CD4-positive, alpha-beta memory T cell (primary cell): ENCODE measurements around the gene NDUFA8. TPM values are rescaled to one million over a fixed set of nuclear protein-coding genes. Genes with fewer than 3 reads are reported as not detected.

Experiments
- CTCF ChIA-PET: fragments of 350-600 bp; sonication (Branson Sonifier 250); formaldehyde crosslinking; loops from one replicate; lab custom pipeline; 2021; ENCODE audit warnings: inconsistent platforms; ENCODE audit not compliant: partially characterized antibody; lab: Charles Lee
- POLR2A ChIA-PET: fragments of 350-600 bp; sonication (Branson Sonifier 250); formaldehyde crosslinking; loops from one replicate; lab custom pipeline; 2021; ENCODE audit not compliant: partially characterized antibody; lab: Charles Lee
- DNase-seq, 5 donors: peaks; one replicate each; pipeline versions ENCODE4 v3.0.0 to v3.0.0-alpha.2; 2020 to 2022; ENCODE audit warnings: mixed read lengths in 1 of 5
- H3K27ac ChIP-seq: one replicate; pipeline ENCODE4 v1.7.0; 2013; ENCODE audit warnings: low read depth, low read length
- H3K27me3 ChIP-seq: 2 replicates; pipeline ENCODE4 v1.7.0; 2013; ENCODE audit warnings: mild to moderate bottlenecking, low read length, moderate library complexity; ENCODE audit not compliant: insufficient read depth
- H3K36me3 ChIP-seq: 2 replicates; pipeline ENCODE4 v1.7.0; 2013; ENCODE audit warnings: mild to moderate bottlenecking, low read length, moderate library complexity; ENCODE audit not compliant: insufficient read depth
- H3K4me1 ChIP-seq: 2 replicates; pipeline ENCODE4 v1.7.0; 2013; ENCODE audit warnings: mild to moderate bottlenecking, low read length, moderate library complexity; ENCODE audit not compliant: insufficient read depth
- H3K4me3 ChIP-seq, 2 donors: one replicate each; pipeline ENCODE4 v1.7.0; 2013; ENCODE audit warnings: low read length in 2 of 2, mild to moderate bottlenecking in 1 of 2
- H3K9me3 ChIP-seq, 2 donors: one replicate each; pipeline ENCODE4 v1.7.0; 2013; ENCODE audit warnings: low read length in 2 of 2, control low read depth in 1 of 2; ENCODE audit not compliant: control insufficient read depth in 1 of 2
- H3K27ac Mint-ChIP-seq, 7 donors: one replicate each; pipeline ENCODE4 v1.8.0; 2020 to 2021; ENCODE audit warnings: mixed read lengths in 7 of 7, mild to moderate bottlenecking in 6 of 7, inconsistent platforms in 3 of 7, moderate library complexity in 3 of 7
- H3K27me3 Mint-ChIP-seq, 2 donors: one replicate each; pipeline ENCODE4 v1.8.0; 2020 to 2021; ENCODE audit warnings: mixed read lengths in 2 of 2
- H3K36me3 Mint-ChIP-seq, 2 donors: one replicate each; pipeline ENCODE4 v1.8.0; 2020 to 2021; ENCODE audit warnings: mixed read lengths in 2 of 2, inconsistent platforms in 1 of 2, mild to moderate bottlenecking in 1 of 2
- H3K4me1 Mint-ChIP-seq, 4 donors: one replicate each; pipeline ENCODE4 v1.8.0; 2020 to 2021; ENCODE audit warnings: mixed read lengths in 4 of 4, mild to moderate bottlenecking in 1 of 4
- H3K4me3 Mint-ChIP-seq, 8 donors: one replicate each; pipeline ENCODE4 v1.8.0; 2020 to 2021; ENCODE audit warnings: mixed read lengths in 8 of 8, mild to moderate bottlenecking in 7 of 8, moderate library complexity in 6 of 8, inconsistent platforms in 3 of 8
- H3K9me3 Mint-ChIP-seq, 8 donors: one replicate each; pipeline ENCODE4 v1.8.0; 2020 to 2021; ENCODE audit warnings: mixed read lengths in 8 of 8, mild to moderate bottlenecking in 5 of 8, inconsistent platforms in 3 of 8, moderate library complexity in 1 of 8
- intact Hi-C: fragments of 100-400 bp; cut with micrococcal nuclease; formaldehyde crosslinking; loops from one replicate; pipeline ENCODE4 v1.15.1; 2023
- polyA plus RNA-seq, 2 donors: library from polyadenylated mRNA; unstranded; fragments of 300-500 nt; fragmentation: Illumina TruSeq; gene quantifications; one replicate each; pipeline ENCODE4 v1.2.3, GENCODE V29; 2021
- total RNA-seq, 2 experiments: library from RNA; stranded (reverse); gene quantifications; one replicate each; pipeline ENCODE4 v1.2.3, GENCODE V29; 2021

The NDUFA8 gene
- total RNA-seq = 10 to 100 TPM; 17.6 to 20.4 TPM
- 10 to 100 TPM; 69.6 to 74.3 TPM for polyA plus RNA-seq

DNA sequence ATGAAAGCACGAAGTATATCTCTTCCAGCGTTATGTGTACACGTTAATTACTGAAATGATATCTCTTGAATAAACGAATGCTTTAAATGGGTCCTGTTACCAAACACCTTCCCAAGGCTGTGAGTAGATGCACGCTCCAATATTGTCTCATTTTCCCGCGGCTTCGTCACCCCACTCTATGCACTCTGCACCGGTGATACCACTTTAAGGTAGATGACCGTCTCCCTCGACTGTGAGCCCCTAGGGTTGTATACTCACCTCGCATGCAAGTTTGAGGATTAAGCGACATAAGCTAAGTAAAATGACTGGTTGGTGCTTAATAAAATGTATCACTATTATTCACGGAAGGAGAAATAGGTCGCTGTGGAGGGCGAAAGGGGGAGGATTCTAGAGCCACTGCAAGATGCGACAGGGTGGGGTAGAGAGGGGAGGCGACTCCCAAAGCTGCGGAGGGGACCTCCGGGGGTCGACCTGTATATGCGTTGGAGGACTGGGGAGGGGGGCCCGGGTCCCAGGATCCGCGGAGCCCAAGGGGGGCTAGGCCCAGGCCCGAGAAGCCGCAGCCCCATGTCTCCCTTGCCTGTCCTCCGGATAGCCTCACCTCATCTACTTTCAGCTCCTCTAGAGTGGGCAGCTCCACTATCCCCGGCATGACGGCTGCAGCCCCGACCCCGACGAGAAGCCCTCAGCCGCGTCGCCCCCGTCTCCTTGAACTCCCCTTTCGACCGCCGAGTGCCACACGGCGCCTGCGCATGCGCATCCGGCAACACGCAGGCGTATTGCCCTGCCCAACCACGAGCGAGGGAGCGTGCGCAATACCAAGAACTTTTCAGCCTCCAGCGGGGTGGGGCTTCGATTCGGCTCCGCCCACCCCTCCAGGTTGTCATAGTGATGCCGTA lies at the start of gene NDUFA8, which contains the start of gene MORN5:
Gene NDUFA8 (minus strand): TSS at position 754 of the 899 bp plus-strand sequence. CDS start 102 bp downstream, at position 652.
Gene MORN5 (plus strand): TSS at position 883 of the 899 bp plus-strand sequence. CDS start 65 bp downstream, outside the sequence.
- Histone ChIP-seq H3K36me3 (no peaks in the 10 kb centered on the region), H3K4me1 (peaks cover 25% of the 10 kb centered on the region), H3K27me3 (no peaks in the 10 kb centered on the region), H3K4me3 (peak within 1 kb of the TSS; percentile 89 to 93), H3K27ac (peak within 1 kb of the TSS; percentile 82), H3K9me3 (no peaks in the 10 kb centered on the region)
- ChIA-PET CTCF (interaction anchor here (0.7 to 2.9 kb wide), 4 partner anchors 36 to 191 kb away, joined by 3 to 9 read pairs (median 6); no protein-coding TSS in a partner anchor), POLR2A (interaction anchor here (1.0 to 1.2 kb wide), 2 partner anchors 106 to 108 kb away, joined by 3 to 4 read pairs; partner anchors contain the start of genes MRRF and RBM18)
- peaks cover 8 to 10% of the 10 kb centered on the region in 2 donors for H3K27me3 Mint-ChIP-seq
- H3K9me3 Mint-ChIP-seq = peaks cover 0 to 10% (median 3%) of the 10 kb centered on the region in 8 donors
- peaks cover 0 to 8% of the 10 kb centered on the region in 2 donors for H3K36me3 Mint-ChIP-seq
- H3K27ac Mint-ChIP-seq = peak within 1 kb of the TSS; percentile 82 to 99 (median 97)
- peak within 1 kb of the TSS; percentile 95 to 99 (median 98) for H3K4me3 Mint-ChIP-seq
- DNase-seq = peak; percentile 94 to 96 (median 95)
- intact Hi-C loops = loop anchor here (1.0 to 2.0 kb wide), 3 partner anchors 66 to 670 kb away; partner anchors contain the start of genes MRRF, PDCL, RBM18 and TTLL11
- peaks cover 29 to 48% (median 35%) of the 10 kb centered on the region in 4 donors for H3K4me1 Mint-ChIP-seq

- H3K4me1 ChIP-seq = no peaks in the 10 kb centered on the region
- Mint-ChIP-seq H3K4me1 (no peaks in the 10 kb centered on the region), H3K36me3 (no peaks in the 10 kb centered on the region), H3K9me3 (no peaks in the 10 kb centered on the region), H3K27ac (no peak overlapping the region), H3K27me3 (peaks cover 14 to 34% of the 10 kb centered on the region in 2 donors), H3K4me3 (no peak overlapping the region)
- H3K27ac ChIP-seq = no peak overlapping the region
- H3K36me3 ChIP-seq = no peaks in the 10 kb centered on the region
- no peak for DNase-seq
- H3K9me3 ChIP-seq = no peaks in the 10 kb centered on the region
- H3K4me3 ChIP-seq = no peak overlapping the region
- intact Hi-C loops = no loop called here
- ChIA-PET POLR2A (interaction anchor here (1.1 kb wide), 1 partner anchor 24 kb away, joined by 3 read pairs; no protein-coding TSS in a partner anchor), CTCF (interaction anchor here (1.0 kb wide), 1 partner anchor 82 kb away, joined by 3 read pairs; no protein-coding TSS in a partner anchor)
- no peaks in the 10 kb centered on the region for H3K27me3 ChIP-seq
Measured at GRCh38 chr9:122207096-122207495, 47.5 kb upstream of the NDUFA8 start.

- H3K36me3 Mint-ChIP-seq = no peaks in the 10 kb centered on the region
- Histone ChIP-seq H3K4me1 (no peaks in the 10 kb centered on the region), H3K9me3 (no peaks in the 10 kb centered on the region), H3K27me3 (no peaks in the 10 kb centered on the region), H3K27ac (no peak overlapping the region), H3K4me3 (no peak overlapping the region), H3K36me3 (no peaks in the 10 kb centered on the region)
- ChIA-PET CTCF (interaction anchor here (1.3 kb wide), 1 partner anchor 13 kb away, joined by 3 read pairs; no protein-coding TSS in a partner anchor), POLR2A (interaction anchor here (1.1 kb wide), 1 partner anchor 23 kb away, joined by 3 read pairs; no protein-coding TSS in a partner anchor)
- H3K27me3 Mint-ChIP-seq = peaks cover 8 to 26% of the 10 kb centered on the region in 2 donors
- H3K4me1 Mint-ChIP-seq = no peaks in the 10 kb centered on the region
- no peaks in the 10 kb centered on the region for H3K9me3 Mint-ChIP-seq
- H3K27ac Mint-ChIP-seq = no peak overlapping the region
- no peak overlapping the region for H3K4me3 Mint-ChIP-seq
- no peak for DNase-seq
- intact Hi-C loops = no loop called here
Measured at GRCh38 chr9:122206118-122207046, 46.8 kb upstream of the NDUFA8 start.

GRCh38 chr9:122205176-122205575 lies 45.6 kb upstream of the NDUFA8 start:
- Mint-ChIP-seq H3K27ac (no peak overlapping the region), H3K4me1 (no peaks in the 10 kb centered on the region), H3K4me3 (no peak overlapping the region), H3K9me3 (peaks cover 0 to 2% (median 0%) of the 10 kb centered on the region in 8 donors), H3K27me3 (peaks cover 4 to 18% of the 10 kb centered on the region in 2 donors), H3K36me3 (no peaks in the 10 kb centered on the region)
- H3K4me3 ChIP-seq = no peak overlapping the region
- H3K27ac ChIP-seq = no peak overlapping the region
- no peak for DNase-seq
- POLR2A ChIA-PET = no interaction called here
- CTCF ChIA-PET = interaction anchor here (1.3 kb wide), 1 partner anchor 14 kb away, joined by 3 read pairs; no protein-coding TSS in a partner anchor
- H3K36me3 ChIP-seq = no peaks in the 10 kb centered on the region
- no peaks in the 10 kb centered on the region for H3K9me3 ChIP-seq
- H3K27me3 ChIP-seq = no peaks in the 10 kb centered on the region
- H3K4me1 ChIP-seq = no peaks in the 10 kb centered on the region
- intact Hi-C loops = no loop called here

- no peak for DNase-seq
Measured at GRCh38 chr9:122204491-122204890, 44.9 kb upstream of the NDUFA8 start.

GRCh38 chr9:122204055-122204454 lies 44.5 kb upstream of the NDUFA8 start:
- intact Hi-C loops = no loop called here
- Mint-ChIP-seq H3K4me1 (no peaks in the 10 kb centered on the region), H3K27ac (no peak overlapping the region), H3K36me3 (no peaks in the 10 kb centered on the region), H3K4me3 (no peak overlapping the region), H3K27me3 (peaks cover 3 to 16% of the 10 kb centered on the region in 2 donors), H3K9me3 (peaks cover 0 to 2% (median 0%) of the 10 kb centered on the region in 8 donors)
- DNase-seq = no peak
- H3K4me1 ChIP-seq = no peaks in the 10 kb centered on the region
- no peaks in the 10 kb centered on the region for H3K9me3 ChIP-seq
- ChIA-PET POLR2A (no interaction called here), CTCF (no interaction called here)
- no peaks in the 10 kb centered on the region for H3K36me3 ChIP-seq
- no peaks in the 10 kb centered on the region for H3K27me3 ChIP-seq
- H3K4me3 ChIP-seq = no peak overlapping the region
- no peak overlapping the region for H3K27ac ChIP-seq

More at GRCh38 chr9:122204491-122204890, 44.9 kb upstream of the NDUFA8 start:
- H3K27ac Mint-ChIP-seq = no peak overlapping the region
- ChIA-PET CTCF (no interaction called here), POLR2A (no interaction called here)
- H3K36me3 Mint-ChIP-seq = no peaks in the 10 kb centered on the region
- Histone ChIP-seq H3K4me1 (no peaks in the 10 kb centered on the region), H3K9me3 (no peaks in the 10 kb centered on the region), H3K27me3 (no peaks in the 10 kb centered on the region), H3K4me3 (no peak overlapping the region), H3K27ac (no peak overlapping the region), H3K36me3 (no peaks in the 10 kb centered on the region)
- H3K4me3 Mint-ChIP-seq = no peak overlapping the region
- intact Hi-C loops = no loop called here
- H3K9me3 Mint-ChIP-seq = peaks cover 0 to 2% (median 0%) of the 10 kb centered on the region in 8 donors
- no peaks in the 10 kb centered on the region for H3K4me1 Mint-ChIP-seq
- H3K27me3 Mint-ChIP-seq = peaks cover 3 to 16% of the 10 kb centered on the region in 2 donors
